ENCODE data around the gene GDPD3.

The GDPD3 gene

GRCh38 chr16:30054959-30055553, 58.3 kb downstream of the GDPD3 start:
- no peak for DNase-seq (ENCODE audit: low read depth, low spot score)
